Naive B cell (primary cell): ENCODE data around the gene REST. TPM values are rescaled to one million over a fixed set of nuclear protein-coding genes. Genes with fewer than 3 reads are reported as not detected.

Experiments
- ATAC-seq, 2 donors: fragments of 150-1000 bp; cut with Tn5 transposase; 2 replicates each; pipeline ENCODE4 v1.10.0; 2021; ENCODE audit warnings: low read depth in 2 of 2, mild to moderate bottlenecking in 2 of 2, moderate library complexity in 2 of 2
- DNase-seq: peaks from one replicate; pipeline ENCODE4 v3.0.0; 2022
- H3K27ac Mint-ChIP-seq, 6 donors: one replicate each; pipeline ENCODE4 v1.8.0; 2020 to 2022; ENCODE audit warnings: mild to moderate bottlenecking in 6 of 6, mixed read lengths in 6 of 6, moderate library complexity in 5 of 6, inconsistent platforms in 2 of 6
- H3K27me3 Mint-ChIP-seq, 3 donors: one replicate each; pipeline ENCODE4 v1.8.0; 2021 to 2022; ENCODE audit warnings: mixed read lengths in 3 of 3, mild to moderate bottlenecking in 1 of 3
- H3K36me3 Mint-ChIP-seq, 2 donors: one replicate each; pipeline ENCODE4 v1.8.0; 2020 to 2022; ENCODE audit warnings: mixed read lengths in 2 of 2, inconsistent platforms in 1 of 2, mild to moderate bottlenecking in 1 of 2
- H3K4me1 Mint-ChIP-seq, 3 donors: one replicate each; pipeline ENCODE4 v1.8.0; 2020 to 2022; ENCODE audit warnings: mixed read lengths in 3 of 3, inconsistent platforms in 1 of 3, mild to moderate bottlenecking in 1 of 3, moderate library complexity in 1 of 3
- H3K4me3 Mint-ChIP-seq, 8 donors: one replicate each; pipeline ENCODE4 v1.8.0; 2020 to 2022; ENCODE audit warnings: mild to moderate bottlenecking in 8 of 8, mixed read lengths in 8 of 8, moderate library complexity in 8 of 8, inconsistent platforms in 2 of 8
- H3K9me3 Mint-ChIP-seq, 7 donors: one replicate each; pipeline ENCODE4 v1.8.0; 2020 to 2022; ENCODE audit warnings: mixed read lengths in 7 of 7, mild to moderate bottlenecking in 5 of 7, inconsistent platforms in 2 of 7, moderate library complexity in 1 of 7
- polyA plus RNA-seq, 6 donors: library from polyadenylated mRNA; unstranded; fragments of 300-500 nt; fragmentation: Illumina TruSeq; gene quantifications; one replicate each; pipeline ENCODE4 v1.2.3, GENCODE V29; 2021; ENCODE audit warnings: low read depth in 6 of 6

The REST gene
- polyA plus RNA-seq, 6 donors from 2014 or later, result 108 to 140 (median 130) TPM

GRCh38 chr4:56999751-57000150, 92.1 kb downstream of the REST start:
- DNase-seq (no peak), ATAC-seq (no peak)
- Mint-ChIP-seq H3K27ac (peak overlapping the region in 1 of 6 donors; percentile 47), H3K9me3 (no peaks in the 10 kb centered on the region), H3K4me3 (no peak overlapping the region), H3K4me1 (peaks cover 0 to 9% (median 4%) of the 10 kb centered on the region in 3 donors), H3K27me3 (no peaks in the 10 kb centered on the region), H3K36me3 (peaks cover 20 to 24% of the 10 kb centered on the region in 2 donors)

GRCh38 chr4:57013543-57014120, 105.9 kb downstream of the REST start:
- Mint-ChIP-seq H3K4me1 (peaks cover 0 to 15% (median 13%) of the 10 kb centered on the region in 3 donors), H3K4me3 (no peak overlapping the region), H3K27ac (peak overlapping the region in 1 of 6 donors; percentile 67), H3K9me3 (no peaks in the 10 kb centered on the region), H3K27me3 (no peaks in the 10 kb centered on the region), H3K36me3 (peaks cover 32 to 41% of the 10 kb centered on the region in 2 donors)
- ATAC-seq (no peak), DNase-seq (no peak)

Other genes with a start within 250 kb of the REST start
- gene HOPX, start 226.6 kb upstream of the REST start, polyA plus RNA-seq, result 100 to 1,000 TPM in 1 of 6 donors, 10 to 100 TPM in 4, 1 to 10 TPM in 1; 9.4 to 139 (median 27.3) TPM
- gene SPINK2, start 86.2 kb upstream of the REST start, polyA plus RNA-seq, result 10 to 100 TPM in 5 of 6 donors, 1 to 10 TPM in 1; 5.9 to 61.2 (median 24.7) TPM
- 10 to 100 TPM; 14.3 to 23.7 (median 18.3) TPM for gene NOA1, start 69.7 kb downstream of the REST start, polyA plus RNA-seq
- gene POLR2B, start 71.0 kb downstream of the REST start, polyA plus RNA-seq, result 10 to 100 TPM; 35.2 to 54.1 (median 42.6) TPM
- gene IGFBP7, start 202.5 kb downstream of the REST start, polyA plus RNA-seq, result 1 to 10 TPM in 1 of 6 donors, under 1 TPM in 2, not detected in 3; 0.24 to 1.1 (median 0.86) TPM